WERI-Rb-1 (cell line): Measurements from ENCODE around the gene CALN1.

ENCODE experiments used
- DNase-seq: peaks from one replicate; pipeline ENCODE4 v3.0.0-alpha.2; 2020
- H3K27ac ChIP-seq: fragments of 250-450 bp; sonication (Bioruptor Pico); 2 replicates; pipeline ENCODE4 v1.5.1; 2020; ENCODE audit warnings: mild to moderate bottlenecking, moderate library complexity
- H3K27me3 ChIP-seq: fragments of 250-450 bp; sonication (Bioruptor Pico); 2 replicates; pipeline ENCODE4 v1.5.1; 2021; ENCODE audit warnings: mild to moderate bottlenecking, low read depth, moderate library complexity; ENCODE audit not compliant: insufficient read depth, severe bottlenecking
- H3K36me3 ChIP-seq: fragments of 250-450 bp; sonication (Bioruptor Pico); 2 replicates; pipeline ENCODE4 v1.5.1; 2020; ENCODE audit warnings: mild to moderate bottlenecking, moderate library complexity
- H3K4me3 ChIP-seq: 2 replicates; pipeline ENCODE4 v1.5.1; 2011; ENCODE audit warnings: low read depth, mild to moderate bottlenecking, control low read depth, low read length
- H3K9me3 ChIP-seq: fragments of 250-450 bp; sonication (Bioruptor Pico); 2 replicates; pipeline ENCODE4 v1.5.1; 2021; ENCODE audit warnings: mild to moderate bottlenecking, moderate library complexity; ENCODE audit not compliant: severe bottlenecking
- CTCF ChIP-seq: IDR thresholded peaks from 2 replicates; pipeline ENCODE4 v1.5.1; 2011; ENCODE audit warnings: low read depth, mild to moderate bottlenecking, control low read depth, inconsistent platforms, low read length

CALN1 gene

GRCh38 chr7:71871446-71871845 lies 540.7 kb downstream of the CALN1 start:
- TF ChIP-seq CTCF: no peak
- Histone ChIP-seq H3K27me3 (peaks cover 9% of the 10 kb centered on the region), H3K27ac (no peak overlapping the region), H3K36me3 (no peaks in the 10 kb centered on the region), H3K4me3 (no peak overlapping the region), H3K9me3 (no peaks in the 10 kb centered on the region)
- DNase-seq: no peak

DNA sequence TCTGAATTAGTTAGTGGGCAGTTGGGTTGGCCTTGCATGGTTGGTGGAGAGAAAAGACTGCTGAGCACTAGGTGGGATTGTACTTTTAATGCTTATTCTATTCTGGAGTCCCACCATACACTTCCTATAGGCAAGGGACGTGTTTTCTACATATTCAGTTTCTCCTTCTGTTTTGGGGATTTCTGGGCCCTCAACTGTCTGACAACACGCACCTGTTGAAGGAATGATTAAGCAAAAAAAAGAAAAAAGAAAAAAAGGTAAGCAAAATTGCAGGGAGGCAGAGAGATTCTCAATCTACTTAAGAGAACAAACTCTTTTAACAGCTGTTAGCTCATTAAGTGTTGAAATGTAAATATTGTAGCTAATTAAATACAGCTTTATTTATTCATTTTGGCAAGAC lies 541.3 kb downstream of the CALN1 start:
- H3K4me3 ChIP-seq: no peak overlapping the region
- DNase-seq: no peak
- peaks cover 9% of the 10 kb centered on the region for H3K27me3 ChIP-seq
- H3K36me3 ChIP-seq: no peaks in the 10 kb centered on the region
- no peak for TF ChIP-seq CTCF
- no peaks in the 10 kb centered on the region for H3K9me3 ChIP-seq
- no peak overlapping the region for H3K27ac ChIP-seq

- Histone ChIP-seq H3K4me3 (no peak overlapping the region), H3K27me3 (peaks cover 12% of the 10 kb centered on the region), H3K27ac (no peak overlapping the region), H3K9me3 (no peaks in the 10 kb centered on the region), H3K36me3 (no peaks in the 10 kb centered on the region)
- no peak for TF ChIP-seq CTCF
- no peak for DNase-seq
These were observed 543.3 kb downstream of the CALN1 start for GRCh38 chr7:71868797-71869196.

GRCh38 chr7:71867626-71868025 lies 544.5 kb downstream of the CALN1 start:
- no peaks in the 10 kb centered on the region for H3K9me3 ChIP-seq
- H3K27ac ChIP-seq: no peak overlapping the region
- DNase-seq: no peak
- H3K36me3 ChIP-seq: no peaks in the 10 kb centered on the region
- H3K27me3 ChIP-seq: peaks cover 12% of the 10 kb centered on the region
- no peak overlapping the region for H3K4me3 ChIP-seq
- no peak for TF ChIP-seq CTCF

GRCh38 chr7:71865172-71865571 lies 547.0 kb downstream of the CALN1 start:
- no peak for DNase-seq
- no peaks in the 10 kb centered on the region for H3K9me3 ChIP-seq
- no peak for TF ChIP-seq CTCF
- peaks cover 8% of the 10 kb centered on the region for H3K27me3 ChIP-seq
- no peak overlapping the region for H3K4me3 ChIP-seq
- H3K27ac ChIP-seq: no peak overlapping the region
- no peaks in the 10 kb centered on the region for H3K36me3 ChIP-seq

DNA sequence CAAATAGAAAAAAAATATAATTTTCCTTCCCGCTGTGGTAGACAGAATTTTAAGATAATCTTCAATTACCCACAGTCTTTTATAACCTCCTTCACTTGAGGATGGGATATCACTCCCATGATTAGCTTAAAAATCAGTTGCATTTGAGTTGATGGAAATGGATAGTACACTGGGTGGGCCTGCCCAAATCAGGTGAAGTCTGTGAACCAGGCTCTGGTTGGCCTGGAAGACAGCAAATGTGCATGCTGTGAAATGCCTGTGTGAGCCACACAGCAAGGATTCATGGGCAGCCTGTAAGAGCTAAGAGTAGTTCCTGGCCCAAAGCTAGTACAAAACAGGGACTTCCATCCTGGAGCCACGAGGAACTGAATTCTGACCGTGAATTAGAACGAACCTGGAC lies 548.0 kb downstream of the CALN1 start:
- DNase-seq: no peak
- H3K27me3 ChIP-seq: peaks cover 8% of the 10 kb centered on the region
- no peak for TF ChIP-seq CTCF
- no peak overlapping the region for H3K27ac ChIP-seq
- no peak overlapping the region for H3K4me3 ChIP-seq
- no peaks in the 10 kb centered on the region for H3K9me3 ChIP-seq
- no peaks in the 10 kb centered on the region for H3K36me3 ChIP-seq
